HEK293T (cell line): ENCODE measurements around the gene HIVEP3.
"Not testable (repeated sequence)": the region's sequence is repeated elsewhere in the genome, so short reads cannot be mapped to it uniquely, and the experiment has no call there.

Experiments used
- CTCF ChIA-PET: fragments of 350-600 bp; formaldehyde crosslinking; extraction: SDS; loops from one replicate; lab custom pipeline; 2021; ENCODE audit warnings: antibody characterized with exemption, inconsistent platforms; lab: Yijun Ruan, JAX
- POLR2A ChIA-PET: fragments of 350-600 bp; formaldehyde crosslinking; extraction: SDS; loops from one replicate; lab custom pipeline; 2020; ENCODE audit warnings: antibody characterized with exemption, inconsistent platforms; lab: Yijun Ruan, JAX
- DNase-seq: peaks from one replicate; pipeline ENCODE4 v3.0.0; 2012; ENCODE audit warnings: mixed read lengths; ENCODE audit errors: extremely low spot score
- ARNT ChIP-seq: fragments of 450-650 bp; IDR thresholded peaks from 2 replicates; pipeline ENCODE4 v1.6.1; 2017; ENCODE audit warnings: mild to moderate bottlenecking
- BHLHE40 ChIP-seq: fragments of 450-650 bp; IDR thresholded peaks from 2 replicates; pipeline ENCODE4 v1.6.1; 2016; ENCODE audit warnings: mild to moderate bottlenecking, moderate library complexity, borderline replicate concordance
- CTBP1 ChIP-seq: fragments of 450-650 bp; IDR thresholded peaks from 2 replicates; pipeline ENCODE4 v1.6.1; 2016; ENCODE audit warnings: borderline replicate concordance
- ELF4 ChIP-seq: fragments of 450-650 bp; IDR thresholded peaks from 2 replicates; pipeline ENCODE4 v1.6.1; 2017; ENCODE audit warnings: antibody characterized with exemption
- FOXA1 ChIP-seq: fragments of 450-650 bp; IDR thresholded peaks from 2 replicates; pipeline ENCODE4 v1.6.1; 2016; ENCODE audit warnings: mild to moderate bottlenecking
- FOXK2 ChIP-seq: fragments of 450-650 bp; IDR thresholded peaks from 2 replicates; pipeline ENCODE4 v1.6.1; 2016; ENCODE audit warnings: mild to moderate bottlenecking
- FOXM1 ChIP-seq: fragments of 450-650 bp; IDR thresholded peaks from 2 replicates; pipeline ENCODE4 v1.6.1; 2017; ENCODE audit warnings: mild to moderate bottlenecking, borderline replicate concordance
- HDGF ChIP-seq: fragments of 450-650 bp; IDR thresholded peaks from 2 replicates; pipeline ENCODE4 v1.6.1; 2017; ENCODE audit warnings: antibody characterized with exemption, borderline replicate concordance
- L3MBTL2 ChIP-seq: fragments of 450-650 bp; conservative IDR thresholded peaks from 2 replicates; pipeline ENCODE4 v1.6.1; 2016; ENCODE audit warnings: mild to moderate bottlenecking
- LEF1 ChIP-seq: fragments of 450-650 bp; IDR thresholded peaks from 2 replicates; pipeline ENCODE4 v1.6.1; 2017; ENCODE audit warnings: mild to moderate bottlenecking, borderline replicate concordance
- NFRKB ChIP-seq: fragments of 450-650 bp; IDR thresholded peaks from 2 replicates; pipeline ENCODE4 v1.6.1; 2016; ENCODE audit warnings: mild to moderate bottlenecking, moderate library complexity
- SP1 ChIP-seq: fragments of 450-650 bp; IDR thresholded peaks from 2 replicates; pipeline ENCODE4 v1.6.1; 2017
- SUZ12 ChIP-seq: fragments of 450-650 bp; IDR thresholded peaks from 2 replicates; pipeline ENCODE4 v1.6.1; 2016; ENCODE audit warnings: mild to moderate bottlenecking
- TARDBP ChIP-seq: fragments of 450-650 bp; IDR thresholded peaks from 2 replicates; pipeline ENCODE4 v1.6.1; 2016
- ZNF384 ChIP-seq: fragments of 450-650 bp; IDR thresholded peaks from 2 replicates; pipeline ENCODE4 v1.6.1; 2016
- TF ChIP-seq, protein P1 (sequence below): fragments of 450-650 bp; IDR thresholded peaks from 2 replicates; pipeline ENCODE4 v1.6.1; 2016

HIVEP3 gene

DNA sequence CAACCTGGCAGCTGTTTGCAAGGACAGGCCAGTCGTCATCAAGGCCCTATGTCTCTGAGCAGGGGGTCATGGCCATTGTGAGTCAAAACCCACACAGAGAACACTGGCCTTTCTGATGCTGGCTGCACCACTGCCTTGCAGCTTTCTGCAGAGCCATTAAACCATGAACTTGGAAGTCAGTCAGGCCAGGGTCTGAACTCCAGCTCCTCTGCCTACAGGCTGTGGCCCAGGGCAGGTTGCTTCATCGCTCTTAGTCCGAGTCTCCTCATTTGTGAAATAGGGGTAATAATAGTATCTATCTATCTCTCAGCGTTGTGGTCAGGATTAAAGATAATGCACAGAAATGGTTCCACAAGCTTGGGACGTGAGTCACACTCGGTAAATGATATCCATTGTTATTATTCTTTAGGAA is 35.8 kb upstream of the HIVEP3 start:
- CTCF ChIA-PET, result no interaction called here
- TF ChIP-seq HDGF, result no peak
- TF ChIP-seq TARDBP, result no peak
- no peak for TF ChIP-seq FOXA1
- no peak for TF ChIP-seq BHLHE40
- POLR2A ChIA-PET, result interaction anchor here (0.8 kb wide), 1 partner anchor 28 kb away, joined by 3 read pairs; no protein-coding TSS in a partner anchor
- no peak for DNase-seq

DNA sequence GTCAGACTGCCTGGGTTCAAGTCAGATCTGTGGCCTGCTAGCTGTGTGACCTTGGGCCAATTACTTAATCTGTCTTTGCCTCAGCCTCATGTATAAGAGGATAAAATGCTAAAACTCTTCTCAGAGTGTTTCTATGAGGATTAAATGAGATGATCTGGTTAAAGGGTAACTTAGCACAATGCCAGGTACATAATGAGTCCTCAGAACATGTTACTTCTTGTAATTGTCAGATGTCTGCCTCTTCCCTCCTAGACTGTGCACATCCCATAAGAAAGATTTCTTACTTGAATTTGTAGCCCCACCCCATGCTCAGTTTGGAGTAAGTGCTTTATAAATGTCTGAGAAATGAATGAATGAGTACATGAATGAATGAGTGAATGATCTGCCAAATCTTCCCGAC is 34.6 kb upstream of the HIVEP3 start:
- DNase-seq, result no peak
- CTCF ChIA-PET, result no interaction called here
- no peak for TF ChIP-seq L3MBTL2
- TF ChIP-seq, protein P1, sequence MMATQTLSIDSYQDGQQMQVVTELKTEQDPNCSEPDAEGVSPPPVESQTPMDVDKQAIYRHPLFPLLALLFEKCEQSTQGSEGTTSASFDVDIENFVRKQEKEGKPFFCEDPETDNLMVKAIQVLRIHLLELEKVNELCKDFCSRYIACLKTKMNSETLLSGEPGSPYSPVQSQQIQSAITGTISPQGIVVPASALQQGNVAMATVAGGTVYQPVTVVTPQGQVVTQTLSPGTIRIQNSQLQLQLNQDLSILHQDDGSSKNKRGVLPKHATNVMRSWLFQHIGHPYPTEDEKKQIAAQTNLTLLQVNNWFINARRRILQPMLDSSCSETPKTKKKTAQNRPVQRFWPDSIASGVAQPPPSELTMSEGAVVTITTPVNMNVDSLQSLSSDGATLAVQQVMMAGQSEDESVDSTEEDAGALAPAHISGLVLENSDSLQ, result no peak
- no peak for TF ChIP-seq SP1
- TF ChIP-seq ARNT, result no peak
- TF ChIP-seq TARDBP, result no peak
- no peak for TF ChIP-seq ZNF384
- TF ChIP-seq FOXA1, result no peak
- TF ChIP-seq FOXM1, result no peak
- no peak for TF ChIP-seq BHLHE40
- no peak for TF ChIP-seq LEF1
- TF ChIP-seq HDGF, result no peak
- POLR2A ChIA-PET, result no interaction called here

DNA sequence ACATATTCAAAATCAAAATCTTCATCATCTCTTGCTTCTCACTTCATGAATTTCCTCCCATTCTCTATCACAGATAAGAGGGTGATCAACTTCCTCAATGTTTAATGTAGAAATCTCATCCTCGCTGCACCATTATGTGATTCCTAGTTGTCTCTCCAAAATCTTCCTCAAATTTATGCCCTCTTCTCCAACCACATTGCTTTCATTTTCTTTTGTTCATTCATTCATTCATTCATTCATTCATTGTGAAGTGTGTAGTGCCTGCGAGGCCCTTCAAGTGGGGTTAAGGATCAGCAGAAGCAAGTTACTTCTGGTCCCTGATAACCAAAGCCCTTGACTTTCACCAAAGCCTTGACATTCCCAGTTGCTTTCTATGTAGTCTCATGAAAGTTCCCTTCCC is 33.5 kb upstream of the HIVEP3 start:
- POLR2A ChIA-PET, result no interaction called here
- TF ChIP-seq ARNT (no peak), ZNF384 (no peak), BHLHE40 (no peak)
- CTCF ChIA-PET, result no interaction called here
- DNase-seq, result no peak

DNA sequence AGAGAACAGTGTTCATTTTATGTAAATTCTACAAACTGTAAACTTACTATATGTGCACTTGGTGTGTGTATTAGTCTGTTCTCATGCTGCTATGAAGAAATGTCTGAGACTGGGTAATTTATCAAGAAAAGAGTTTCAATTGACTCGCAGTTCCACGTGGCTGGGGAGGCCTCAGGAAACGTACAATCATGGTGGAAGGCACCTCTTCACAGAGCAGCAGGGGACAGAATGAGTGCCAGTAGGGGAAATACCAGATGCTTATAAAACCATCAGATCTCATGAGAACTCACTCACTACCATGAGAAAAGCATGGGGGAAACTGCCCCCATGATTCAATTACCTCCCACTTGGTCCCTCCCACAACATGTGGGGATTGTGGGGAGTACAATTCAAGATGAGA is 32.8 kb upstream of the HIVEP3 start:
- POLR2A ChIA-PET, DNase-seq, CTCF ChIA-PET: not testable (repeated sequence)

DNA sequence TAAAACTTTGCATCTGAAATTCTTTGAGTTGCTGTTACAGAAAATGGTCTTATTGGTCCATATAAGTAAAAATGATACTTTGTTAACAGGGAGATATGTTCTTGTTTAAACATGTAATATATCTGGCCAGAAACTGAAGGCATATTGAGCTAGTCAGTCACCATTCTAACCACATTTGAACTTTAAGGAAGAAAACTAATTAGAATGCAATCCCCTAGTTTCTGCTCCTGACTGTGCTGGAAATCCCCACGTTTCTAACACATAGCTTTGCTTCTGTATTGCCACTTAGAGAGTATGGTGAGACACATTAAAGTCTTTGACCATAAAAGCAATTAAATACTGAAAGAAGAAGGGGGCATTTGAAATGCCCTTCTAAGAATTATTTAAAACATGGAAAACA is 32.1 kb upstream of the HIVEP3 start:
- ChIA-PET POLR2A (no interaction called here), CTCF (no interaction called here)
- DNase-seq, result no peak
- TF ChIP-seq FOXK2 (no peak), TARDBP (no peak), ARNT (no peak), LEF1 (no peak)

DNA sequence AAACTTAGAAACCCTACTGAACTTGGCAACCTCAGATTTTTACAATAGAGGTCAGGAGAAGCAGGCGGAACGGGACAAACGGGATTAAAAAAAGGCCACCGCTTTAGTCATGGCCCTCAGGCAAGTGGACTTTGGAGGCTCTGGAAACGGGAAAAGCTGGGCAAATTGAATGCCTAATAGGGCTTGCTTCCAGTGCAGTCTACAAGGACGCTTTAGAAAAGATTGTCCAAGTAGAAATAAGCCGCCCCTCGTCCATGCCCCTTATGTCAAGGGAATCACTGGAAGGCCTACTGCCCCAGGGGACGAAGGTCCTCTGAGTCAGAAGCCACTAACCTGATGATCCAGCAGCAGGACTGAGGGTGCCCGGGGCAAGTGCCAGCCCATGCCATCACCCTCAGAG is 27.2 kb upstream of the HIVEP3 start:
- POLR2A ChIA-PET, CTCF ChIA-PET, DNase-seq: not testable (repeated sequence)

DNA sequence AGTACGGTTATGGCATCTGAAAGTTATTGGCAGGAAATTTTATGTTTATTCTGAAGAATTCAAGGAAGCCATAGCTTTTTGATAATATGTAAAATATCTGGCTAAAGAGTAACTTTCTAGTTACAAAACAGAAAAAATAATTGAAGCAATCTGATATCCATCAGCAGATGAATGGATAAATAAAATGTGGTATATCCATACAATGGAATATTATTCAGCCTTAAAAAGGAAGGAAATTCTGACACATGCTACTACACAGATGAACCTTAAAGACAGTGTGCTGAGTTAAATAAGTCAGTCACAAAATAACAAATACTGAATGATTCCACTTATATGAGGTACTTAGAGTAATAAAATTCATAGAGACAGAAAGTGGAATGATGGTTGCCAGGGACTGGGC is 25.0 kb upstream of the HIVEP3 start:
- ChIA-PET POLR2A (no interaction called here), CTCF (no interaction called here)
- TF ChIP-seq FOXM1, result no peak
- TF ChIP-seq BHLHE40, result no peak
- TF ChIP-seq L3MBTL2, result no peak
- TF ChIP-seq SUZ12, result no peak
- TF ChIP-seq SP1, result no peak
- TF ChIP-seq LEF1, result no peak
- no peak for TF ChIP-seq FOXK2
- TF ChIP-seq TARDBP, result no peak
- TF ChIP-seq NFRKB, result no peak
- no peak for TF ChIP-seq HDGF
- TF ChIP-seq FOXA1, result no peak
- no peak for TF ChIP-seq ZNF384
- TF ChIP-seq ELF4, result no peak
- TF ChIP-seq CTBP1, result no peak
- TF ChIP-seq ARNT, result no peak
- DNase-seq, result no peak

DNA sequence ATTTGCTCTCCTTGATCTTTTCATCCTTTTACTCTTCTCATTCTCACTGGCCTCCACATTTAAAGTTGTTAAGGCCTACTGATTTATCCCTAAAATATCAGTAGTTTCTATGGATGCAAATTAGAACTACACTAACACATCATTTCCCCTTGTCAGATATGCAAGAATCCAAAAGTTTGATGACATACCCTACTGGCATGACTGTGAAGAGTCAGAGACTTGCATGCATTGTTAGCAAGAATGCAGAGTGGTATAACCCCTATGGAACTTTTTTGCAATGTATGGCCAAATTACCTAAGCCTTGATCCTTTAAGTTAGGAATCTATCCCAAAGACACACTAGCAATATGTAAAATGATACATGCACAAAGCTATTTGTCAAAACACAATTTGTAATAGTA is 23.6 kb upstream of the HIVEP3 start:
- ChIA-PET POLR2A (no interaction called here), CTCF (no interaction called here)
- TF ChIP-seq BHLHE40 (no peak), ELF4 (no peak), FOXM1 (no peak), ARNT (no peak), FOXA1 (no peak), ZNF384 (no peak), SP1 (no peak), TARDBP (no peak), SUZ12 (no peak), LEF1 (no peak), NFRKB (no peak)
- TF ChIP-seq, protein P1, result no peak
- DNase-seq, result no peak
